HG02943 (cell line): Measurements from ENCODE around the gene FAM219B.

Experiments
- ATAC-seq: cut with Tn5 transposase; IDR thresholded peaks from one replicate; pipeline ENCODE4 v1.9.1; 2021; ENCODE audit warnings: mild to moderate bottlenecking, low read depth, moderate library complexity; ENCODE audit not compliant: unreplicated experiment

FAM219B gene

GRCh38 chr15:74851960-74852359 is 54.7 kb downstream of the FAM219B start:
- no peak for ATAC-seq

GRCh38 chr15:74850393-74850792 is 56.3 kb downstream of the FAM219B start:
- no peak for ATAC-seq
